Suprapubic skin (tissue), 4 donors: Measurements from ENCODE around the gene FMO4. TPM values are rescaled to one million over a fixed set of nuclear protein-coding genes. Genes with fewer than 3 reads are reported as not detected.
"Not testable (repeated sequence)": the region's sequence is repeated elsewhere in the genome, so short reads cannot be mapped to it uniquely, and the experiment has no call there.

Experiments used
- DNase-seq, 2 donors: peaks; one replicate each; pipeline ENCODE4 v3.0.0-alpha.2; 2019; ENCODE audit warnings: low spot score in 2 of 2
- H3K27ac ChIP-seq: fragments of 200-600 bp; sonication (generic); one replicate; pipeline ENCODE4 v1.5.1; 2019
- H3K27me3 ChIP-seq: fragments of 200-600 bp; sonication (generic); one replicate; pipeline ENCODE4 v1.5.1; 2019
- H3K36me3 ChIP-seq: fragments of 200-600 bp; sonication (generic); one replicate; pipeline ENCODE4 v1.5.1; 2019
- H3K4me1 ChIP-seq: fragments of 200-600 bp; sonication (generic); one replicate; pipeline ENCODE4 v1.5.1; 2019
- H3K4me3 ChIP-seq: fragments of 200-600 bp; sonication (generic); one replicate; pipeline ENCODE4 v1.5.1; 2019; ENCODE audit warnings: mild to moderate bottlenecking
- H3K9me3 ChIP-seq: fragments of 200-600 bp; sonication (generic); one replicate; pipeline ENCODE4 v1.5.1; 2019
- EP300 ChIP-seq: sonication (generic); formaldehyde crosslinking; IDR thresholded peaks from one replicate; pipeline ENCODE4 v1.6.1; 2017; ENCODE audit warnings: antibody characterized with exemption
- POLR2A ChIP-seq, 2 donors: fragments of 450-650 bp; IDR thresholded peaks; one replicate each; pipeline ENCODE4 v1.6.1; 2017; ENCODE audit warnings: antibody characterized with exemption in 2 of 2, mild to moderate bottlenecking in 2 of 2, moderate library complexity in 2 of 2
- POLR2AphosphoS5 ChIP-seq, 3 donors: sonication (generic); formaldehyde crosslinking; IDR thresholded peaks; one replicate each; pipeline ENCODE4 v1.6.1; 2017; ENCODE audit warnings: antibody characterized with exemption in 3 of 3
- WGBS: methylation state at CpG from one replicate; pipeline ENCODE4 v1.1.5; 2018; 5-methylcytosine and 5-hydroxymethylcytosine counted together
- total RNA-seq, 4 donors: library from RNA; depleted of rRNA; stranded (reverse); fragments of >200 nt; gene quantifications; one replicate each; pipeline ENCODE4 v1.1.0, GENCODE V29; 2016
- TF ChIP-seq, protein P1 (sequence below), 2 donors: fragments of 200-600 bp in 1 of 2; fragments of 450-650 bp in 1 of 2; sonication (generic) in 1 of 2; IDR thresholded peaks; one replicate each; pipeline ENCODE4 v1.5.1; 2016 to 2019; ENCODE audit warnings: antibody characterized with exemption in 2 of 2, mild to moderate bottlenecking in 1 of 2, moderate library complexity in 1 of 2

FMO4 gene
- total RNA-seq, 4 donors from 2014 or later: 1.5 to 6.6 (median 2.7) TPM

DNA sequence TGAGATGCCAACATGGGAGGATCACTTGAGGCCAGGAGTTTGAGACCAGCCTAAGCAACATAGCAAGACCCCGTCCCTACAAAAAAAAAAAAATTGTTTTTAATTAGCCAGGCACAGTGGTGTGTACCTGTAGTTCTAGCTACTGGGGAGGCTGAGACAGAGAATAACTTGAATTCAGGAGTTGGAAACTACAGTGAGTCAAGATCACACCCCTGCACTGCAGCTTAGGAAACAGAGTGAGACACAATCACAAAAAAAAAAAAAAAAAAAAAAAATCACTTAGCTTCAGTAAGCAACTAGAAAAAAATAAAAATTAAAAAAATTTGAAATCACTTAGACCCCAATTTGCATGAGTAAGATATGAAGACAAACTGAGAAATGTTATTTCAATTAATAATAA lies 53.5 kb downstream of the FMO4 start:
- Histone ChIP-seq H3K27me3 (no peaks in the 10 kb centered on the region), H3K4me3 (no peak overlapping the region), H3K27ac (no peak overlapping the region), H3K9me3 (no peaks in the 10 kb centered on the region), H3K4me1 (no peaks in the 10 kb centered on the region), H3K36me3 (no peaks in the 10 kb centered on the region)
- DNase-seq: no peak
- WGBS: 80% methylated on average over 1 of the region's 1 CpG
- TF ChIP-seq POLR2AphosphoS5 (IDR thresholded peaks at IDR 0.05) (no peak), POLR2A (IDR thresholded peaks at IDR 0.05) (no peak), EP300 (no peak)
- TF ChIP-seq, protein P1, sequence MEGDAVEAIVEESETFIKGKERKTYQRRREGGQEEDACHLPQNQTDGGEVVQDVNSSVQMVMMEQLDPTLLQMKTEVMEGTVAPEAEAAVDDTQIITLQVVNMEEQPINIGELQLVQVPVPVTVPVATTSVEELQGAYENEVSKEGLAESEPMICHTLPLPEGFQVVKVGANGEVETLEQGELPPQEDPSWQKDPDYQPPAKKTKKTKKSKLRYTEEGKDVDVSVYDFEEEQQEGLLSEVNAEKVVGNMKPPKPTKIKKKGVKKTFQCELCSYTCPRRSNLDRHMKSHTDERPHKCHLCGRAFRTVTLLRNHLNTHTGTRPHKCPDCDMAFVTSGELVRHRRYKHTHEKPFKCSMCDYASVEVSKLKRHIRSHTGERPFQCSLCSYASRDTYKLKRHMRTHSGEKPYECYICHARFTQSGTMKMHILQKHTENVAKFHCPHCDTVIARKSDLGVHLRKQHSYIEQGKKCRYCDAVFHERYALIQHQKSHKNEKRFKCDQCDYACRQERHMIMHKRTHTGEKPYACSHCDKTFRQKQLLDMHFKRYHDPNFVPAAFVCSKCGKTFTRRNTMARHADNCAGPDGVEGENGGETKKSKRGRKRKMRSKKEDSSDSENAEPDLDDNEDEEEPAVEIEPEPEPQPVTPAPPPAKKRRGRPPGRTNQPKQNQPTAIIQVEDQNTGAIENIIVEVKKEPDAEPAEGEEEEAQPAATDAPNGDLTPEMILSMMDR (IDR thresholded peaks at IDR 0.05): no peak

DNA sequence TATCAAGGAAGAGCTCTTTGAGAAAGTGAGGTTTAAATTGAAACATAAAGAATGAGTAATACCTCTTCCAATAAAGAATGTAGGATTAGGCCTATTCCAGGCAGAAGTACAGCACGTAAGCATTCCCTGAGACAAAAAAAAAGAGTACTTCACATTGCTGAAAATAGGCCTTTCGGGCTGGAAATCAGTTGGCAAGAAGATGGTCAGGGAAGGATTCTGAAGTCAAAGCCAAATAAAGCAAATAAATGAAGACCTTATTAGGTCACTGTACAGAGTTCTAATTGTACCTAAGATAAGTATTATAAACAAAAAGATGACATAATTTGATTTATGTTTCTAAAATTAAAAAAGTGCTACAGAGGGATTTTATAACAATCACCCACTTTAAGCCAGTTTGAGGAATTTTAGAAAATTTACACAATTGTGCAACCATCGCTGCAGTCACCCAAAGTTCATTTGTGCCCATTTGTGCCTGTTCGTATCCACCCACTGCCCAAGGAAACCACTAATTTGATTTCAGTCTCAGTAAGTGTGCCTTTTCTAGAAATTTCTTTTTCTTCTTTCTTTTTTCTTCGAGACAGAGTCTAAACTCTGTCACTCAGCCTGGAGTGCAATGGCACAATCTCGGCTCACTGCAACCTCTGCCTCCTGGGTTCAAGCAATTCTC lies 58.6 kb downstream of the FMO4 start:
- H3K27ac ChIP-seq: no peak overlapping the region
- no peaks in the 10 kb centered on the region for H3K36me3 ChIP-seq
- no peaks in the 10 kb centered on the region for H3K9me3 ChIP-seq
- TF ChIP-seq EP300: no peak
- TF ChIP-seq POLR2AphosphoS5 (IDR thresholded peaks at IDR 0.05): no peak
- TF ChIP-seq, protein P1 (IDR thresholded peaks at IDR 0.05): no peak
- no peak for TF ChIP-seq POLR2A (IDR thresholded peaks at IDR 0.05)
- H3K4me3 ChIP-seq: no peak overlapping the region
- H3K4me1 ChIP-seq: no peaks in the 10 kb centered on the region
- WGBS: 74% methylated on average over 6 of the region's 6 CpGs
- no peaks in the 10 kb centered on the region for H3K27me3 ChIP-seq
- DNase-seq: no peak

DNA sequence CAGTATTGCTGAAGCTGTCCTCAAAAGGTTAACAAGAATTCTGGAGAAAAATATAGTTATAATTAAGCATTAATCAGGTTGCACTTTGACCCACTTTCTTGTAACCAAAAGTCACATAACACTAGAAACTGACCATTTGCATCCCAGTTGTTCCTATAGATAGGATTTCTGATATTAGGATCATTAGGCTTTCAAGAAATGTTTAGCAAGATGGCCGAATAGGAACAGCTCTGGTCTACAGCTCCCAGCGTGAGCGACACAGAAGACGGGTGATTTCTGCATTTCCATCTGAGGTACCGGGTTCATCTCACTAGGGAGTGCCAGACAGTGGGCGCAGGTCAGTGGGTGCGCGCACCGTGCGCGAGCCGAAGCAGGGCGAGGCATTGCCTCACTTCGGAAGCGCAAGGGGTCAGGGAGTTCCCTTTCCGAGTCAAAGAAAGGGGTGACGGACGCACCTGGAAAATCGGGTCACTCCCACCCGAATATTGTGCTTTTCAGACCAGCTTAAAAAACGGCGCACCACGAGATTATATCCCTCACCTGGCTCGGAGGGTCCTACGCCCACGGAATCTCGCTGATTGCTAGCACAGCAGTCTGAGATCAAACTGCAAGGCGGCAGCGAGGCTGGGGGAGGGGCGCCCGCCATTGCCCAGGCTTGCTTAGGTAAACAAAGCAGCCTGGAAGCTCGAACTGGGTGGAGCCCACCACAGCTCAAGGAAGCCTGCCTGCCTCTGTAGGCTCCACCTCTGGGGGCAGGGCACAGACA lies 59.6 kb downstream of the FMO4 start:
- 88% methylated on average over 27 of the region's 32 CpGs for WGBS
- H3K36me3 ChIP-seq, H3K4me3 ChIP-seq, H3K27ac ChIP-seq, DNase-seq, H3K9me3 ChIP-seq, H3K4me1 ChIP-seq, H3K27me3 ChIP-seq: not testable (repeated sequence)

DNA sequence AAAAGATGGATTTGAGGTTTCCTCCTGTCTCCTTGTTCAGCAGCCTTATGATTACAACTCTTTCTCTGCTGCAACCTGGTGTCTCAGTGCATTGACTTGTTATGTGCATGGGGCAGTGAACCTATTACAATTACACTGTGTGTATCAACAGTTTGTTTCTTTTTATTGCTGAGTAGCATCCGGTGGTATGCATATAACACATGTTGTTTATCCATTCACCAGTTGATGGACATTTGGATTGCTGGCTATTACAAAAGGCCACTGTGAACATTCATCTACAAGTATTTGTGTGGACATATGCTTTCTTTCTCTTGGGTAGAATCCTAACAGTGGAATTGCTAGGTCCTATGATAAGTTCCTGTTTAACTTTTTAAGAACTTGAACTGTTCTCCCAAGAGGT lies 65.9 kb downstream of the FMO4 start:
- TF ChIP-seq EP300: no peak
- no peak for TF ChIP-seq POLR2A (IDR thresholded peaks at IDR 0.05)
- TF ChIP-seq, protein P1 (IDR thresholded peaks at IDR 0.05): no peak
- TF ChIP-seq POLR2AphosphoS5 (IDR thresholded peaks at IDR 0.05): no peak
- Histone ChIP-seq H3K36me3 (no peaks in the 10 kb centered on the region), H3K9me3 (no peaks in the 10 kb centered on the region), H3K27me3 (no peaks in the 10 kb centered on the region), H3K27ac (no peak overlapping the region), H3K4me1 (no peaks in the 10 kb centered on the region), H3K4me3 (no peak overlapping the region)
- no peak for DNase-seq
- WGBS: 76% methylated on average over 1 of the region's 1 CpG

DNA sequence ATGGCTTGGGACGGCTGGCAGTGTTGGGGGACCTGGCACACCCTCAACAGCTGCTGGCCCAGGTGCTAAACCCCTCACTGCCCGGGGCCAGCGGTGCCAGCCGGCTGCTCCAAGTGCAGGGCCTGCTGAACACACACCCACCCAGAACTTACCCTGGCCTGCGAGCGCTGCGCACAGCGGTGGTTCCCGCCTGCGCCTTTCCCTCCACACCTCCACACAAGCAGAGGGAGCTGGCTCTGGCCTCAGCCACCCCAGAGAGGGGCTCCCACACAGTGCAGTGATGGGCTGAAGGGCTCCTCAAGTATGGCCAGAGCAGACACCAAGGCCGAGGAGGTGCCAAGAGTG lies 67.9 kb downstream of the FMO4 start:
- no peak for DNase-seq
- Histone ChIP-seq H3K27me3 (no peaks in the 10 kb centered on the region), H3K9me3 (no peaks in the 10 kb centered on the region), H3K36me3 (no peaks in the 10 kb centered on the region), H3K27ac (no peak overlapping the region), H3K4me1 (no peaks in the 10 kb centered on the region), H3K4me3 (no peak overlapping the region)
- 91% methylated on average over 7 of the region's 11 CpGs for WGBS
- TF ChIP-seq POLR2AphosphoS5 (IDR thresholded peaks at IDR 0.05) (no peak), EP300 (no peak), POLR2A (IDR thresholded peaks at IDR 0.05) (no peak)
- TF ChIP-seq, protein P1 (IDR thresholded peaks at IDR 0.05): no peak
